ENCODE measurements around the gene ANGEL1.

The ANGEL1 gene

GRCh38 chr14:76770521-76771436 lies 41.9 kb downstream of the ANGEL1 start:
- no peak for ATAC-seq
- no peak for TF ChIP-seq POU6F1 (CRISPR knock-in tag; IDR thresholded peaks at IDR 0.05; ENCODE audit: borderline replicate concordance, low read depth)
- no peak for TF ChIP-seq ZNF8 (CRISPR knock-in tag; IDR thresholded peaks at IDR 0.05)
- TF ChIP-seq TSHZ2 (CRISPR knock-in tag; IDR thresholded peaks at IDR 0.05) = no peak
- TF ChIP-seq SNAI2 (CRISPR knock-in tag; IDR thresholded peaks at IDR 0.05) = no peak
- no peak for TF ChIP-seq CSRNP3 (CRISPR knock-in tag; IDR thresholded peaks at IDR 0.05)
- TF ChIP-seq ESRRG (CRISPR knock-in tag; IDR thresholded peaks at IDR 0.05) = no peak
- TF ChIP-seq ZFP30 (CRISPR knock-in tag; IDR thresholded peaks at IDR 0.05) = no peak
- no peak for TF ChIP-seq ZNF70 (CRISPR knock-in tag; IDR thresholded peaks at IDR 0.05)
- no peak for TF ChIP-seq ZFP3 (CRISPR knock-in tag; IDR thresholded peaks at IDR 0.05)
- TF ChIP-seq CSDC2 (CRISPR knock-in tag; IDR thresholded peaks at IDR 0.05) = no peak
- TF ChIP-seq PATZ1 (CRISPR knock-in tag; IDR thresholded peaks at IDR 0.05; ENCODE audit: borderline replicate concordance) = no peak
- no peak for TF ChIP-seq ZC3H10 (CRISPR knock-in tag; IDR thresholded peaks at IDR 0.05)
- no peak for TF ChIP-seq ZNF565 (CRISPR knock-in tag; conservative IDR thresholded peaks at IDR 0.05; ENCODE audit: low read depth)
- no peak for TF ChIP-seq BACH2 (CRISPR knock-in tag; IDR thresholded peaks at IDR 0.05; ENCODE audit: borderline replicate concordance)
- TF ChIP-seq ARNTL (CRISPR knock-in tag; IDR thresholded peaks at IDR 0.05; ENCODE audit: borderline replicate concordance, low read depth) = no peak
- no peak for TF ChIP-seq RARB (CRISPR knock-in tag; IDR thresholded peaks at IDR 0.05)
- no peak for TF ChIP-seq GLIS3 (CRISPR knock-in tag; IDR thresholded peaks at IDR 0.05)
- no peak for TF ChIP-seq CREB5 (CRISPR knock-in tag; IDR thresholded peaks at IDR 0.05; ENCODE audit: low read depth)

GRCh38 chr14:76769636-76770292 lies 42.9 kb downstream of the ANGEL1 start:
- TF ChIP-seq TOX (CRISPR knock-in tag; IDR thresholded peaks at IDR 0.05; ENCODE audit: borderline replicate concordance) = no peak
- no peak for TF ChIP-seq CSRNP3 (CRISPR knock-in tag; IDR thresholded peaks at IDR 0.05)
- no peak for TF ChIP-seq ZNF565 (CRISPR knock-in tag; conservative IDR thresholded peaks at IDR 0.05; ENCODE audit: low read depth)
- no peak for TF ChIP-seq ISL1 (CRISPR knock-in tag; IDR thresholded peaks at IDR 0.05)
- no peak for TF ChIP-seq PATZ1 (CRISPR knock-in tag; IDR thresholded peaks at IDR 0.05; ENCODE audit: borderline replicate concordance)
- TF ChIP-seq BACH2 (CRISPR knock-in tag; IDR thresholded peaks at IDR 0.05; ENCODE audit: borderline replicate concordance) = no peak
- TF ChIP-seq OSR1 (CRISPR knock-in tag; IDR thresholded peaks at IDR 0.05) = no peak
- no peak for TF ChIP-seq POU6F1 (CRISPR knock-in tag; IDR thresholded peaks at IDR 0.05; ENCODE audit: borderline replicate concordance, low read depth)
- no peak for TF ChIP-seq PPARA (CRISPR knock-in tag; IDR thresholded peaks at IDR 0.05; ENCODE audit: borderline replicate concordance)
- TF ChIP-seq ESRRG (CRISPR knock-in tag; IDR thresholded peaks at IDR 0.05) = no peak
- TF ChIP-seq ARNTL (CRISPR knock-in tag; IDR thresholded peaks at IDR 0.05; ENCODE audit: borderline replicate concordance, low read depth) = no peak
- ATAC-seq = no peak

All from SK-N-SH treated with all-trans-retinoic acid at 6 μM for 48 hours (cell line).